ENCODE measurements around the gene TAS2R43.
"Not testable (repeated sequence)": the region's sequence is repeated elsewhere in the genome, so short reads cannot be mapped to it uniquely, and the experiment has no call there.

TAS2R43 gene

GRCh38 chr12:11059784-11060183 is 32.3 kb downstream of the TAS2R43 start:
- Histone ChIP-seq H3K9ac (ENCODE audit: low read length) (no peak overlapping the region), H3K27ac (ENCODE audit: low read depth, low read length) (no peak overlapping the region), H3K27me3 (ENCODE audit: control insufficient read depth in 1 of 2, insufficient read depth in 2 of 2, low read length in 2 of 2) (no peaks in the 10 kb centered on the region), H3K36me3 (ENCODE audit: insufficient read depth, low read length) (no peaks in the 10 kb centered on the region), H3K9me3 (ENCODE audit: low read length) (no peaks in the 10 kb centered on the region), H3K4me3 (ENCODE audit: low read depth in 1 of 2, low read length in 2 of 2) (no peak overlapping the region), H3K4me1 (ENCODE audit: insufficient read depth, low read length) (no peaks in the 10 kb centered on the region)

GRCh38 chr12:11059041-11059440 is 33.1 kb downstream of the TAS2R43 start:
- no peaks in the 10 kb centered on the region for H3K4me1 ChIP-seq (ENCODE audit: insufficient read depth, low read length)
- no peaks in the 10 kb centered on the region for H3K9me3 ChIP-seq (ENCODE audit: low read length)
- no peak overlapping the region for H3K4me3 ChIP-seq (ENCODE audit: low read depth in 1 of 2, low read length in 2 of 2)
- H3K27me3 ChIP-seq (ENCODE audit: control insufficient read depth in 1 of 2, insufficient read depth in 2 of 2, low read length in 2 of 2) = no peaks in the 10 kb centered on the region
- H3K9ac ChIP-seq (ENCODE audit: low read length) = no peak overlapping the region
- H3K27ac ChIP-seq (ENCODE audit: low read depth, low read length) = no peak overlapping the region
- H3K36me3 ChIP-seq (ENCODE audit: insufficient read depth, low read length) = no peaks in the 10 kb centered on the region

- H3K27ac ChIP-seq (ENCODE audit: low read depth, low read length) = no peak overlapping the region
- H3K9ac ChIP-seq (ENCODE audit: low read length) = no peak overlapping the region
- H3K27me3 ChIP-seq (ENCODE audit: control insufficient read depth in 1 of 2, insufficient read depth in 2 of 2, low read length in 2 of 2) = no peaks in the 10 kb centered on the region
- H3K4me3 ChIP-seq (ENCODE audit: low read depth in 1 of 2, low read length in 2 of 2) = no peak overlapping the region
- no peaks in the 10 kb centered on the region for H3K9me3 ChIP-seq (ENCODE audit: low read length)
- no peaks in the 10 kb centered on the region for H3K36me3 ChIP-seq (ENCODE audit: insufficient read depth, low read length)
- H3K4me1 ChIP-seq (ENCODE audit: insufficient read depth, low read length) = no peaks in the 10 kb centered on the region
Measured at GRCh38 chr12:11055306-11055705, 36.8 kb downstream of the TAS2R43 start.

GRCh38 chr12:11049806-11050531 is 42.1 kb downstream of the TAS2R43 start:
- not testable (repeated sequence) for H3K4me3 ChIP-seq (ENCODE audit: low read depth in 1 of 2, low read length in 2 of 2); H3K4me1 ChIP-seq (ENCODE audit: insufficient read depth, low read length); H3K27ac ChIP-seq (ENCODE audit: low read depth, low read length); H3K9me3 ChIP-seq (ENCODE audit: low read length); H3K9ac ChIP-seq (ENCODE audit: low read length); H3K27me3 ChIP-seq (ENCODE audit: control insufficient read depth in 1 of 2, insufficient read depth in 2 of 2, low read length in 2 of 2); H3K36me3 ChIP-seq (ENCODE audit: insufficient read depth, low read length)

- H3K4me3 ChIP-seq (ENCODE audit: low read depth in 1 of 2, low read length in 2 of 2); H3K36me3 ChIP-seq (ENCODE audit: insufficient read depth, low read length); H3K27ac ChIP-seq (ENCODE audit: low read depth, low read length); H3K9me3 ChIP-seq (ENCODE audit: low read length); H3K4me1 ChIP-seq (ENCODE audit: insufficient read depth, low read length); H3K9ac ChIP-seq (ENCODE audit: low read length); H3K27me3 ChIP-seq (ENCODE audit: control insufficient read depth in 1 of 2, insufficient read depth in 2 of 2, low read length in 2 of 2): not testable (repeated sequence)
Measured at GRCh38 chr12:11041366-11041765, 50.7 kb downstream of the TAS2R43 start.
